Epidermal melanocyte (primary cell): ENCODE results near the gene CRHR2.

Experiments
- DNase-seq: peaks from one replicate; pipeline ENCODE4 v3.0.0; 2011; ENCODE audit warnings: low spot score; ENCODE audit not compliant: insufficient read length

The CRHR2 gene

GRCh38 chr7:30707391-30708357, 25.4 kb upstream of the CRHR2 start:
- no peak for DNase-seq

GRCh38 chr7:30706908-30707307, 24.7 kb upstream of the CRHR2 start:
- DNase-seq, result no peak

- no peak for DNase-seq
These were observed 24.1 kb upstream of the CRHR2 start for GRCh38 chr7:30706316-30706715.

- no peak for DNase-seq
These were observed 23.3 kb upstream of the CRHR2 start for GRCh38 chr7:30705596-30705995.

GRCh38 chr7:30705008-30705407, 22.8 kb upstream of the CRHR2 start:
- no peak for DNase-seq

- DNase-seq, result no peak
These were observed 21.5 kb upstream of the CRHR2 start for GRCh38 chr7:30703756-30704155.

- no peak for DNase-seq
These were observed 19.9 kb upstream of the CRHR2 start for GRCh38 chr7:30702200-30702599.

- DNase-seq, result no peak
These were observed 18.7 kb upstream of the CRHR2 start for GRCh38 chr7:30700941-30701340.

GRCh38 chr7:30699706-30700495, 17.6 kb upstream of the CRHR2 start:
- no peak for DNase-seq

GRCh38 chr7:30698481-30698880, 16.2 kb upstream of the CRHR2 start:
- DNase-seq, result no peak

GRCh38 chr7:30697719-30698460, 15.6 kb upstream of the CRHR2 start:
- DNase-seq, result no peak

GRCh38 chr7:30694774-30695721, 12.8 kb upstream of the CRHR2 start:
- no peak for DNase-seq

- no peak for DNase-seq
These were observed 12.0 kb upstream of the CRHR2 start for GRCh38 chr7:30694218-30694745.

- no peak for DNase-seq
These were observed 10.6 kb upstream of the CRHR2 start for GRCh38 chr7:30692882-30693281.

GRCh38 chr7:30692438-30692837, 10.2 kb upstream of the CRHR2 start:
- DNase-seq, result no peak

GRCh38 chr7:30690011-30690410, 7.8 kb upstream of the CRHR2 start:
- no peak for DNase-seq

GRCh38 chr7:30688718-30689221, 6.5 kb upstream of the CRHR2 start:
- DNase-seq, result no peak

- no peak for DNase-seq
These were observed 5.3 kb upstream of the CRHR2 start for GRCh38 chr7:30687604-30688003.

GRCh38 chr7:30684351-30684750, 2.1 kb upstream of the CRHR2 start:
- no peak for DNase-seq

- no peak for DNase-seq
These were observed 1.6 kb upstream of the CRHR2 start for GRCh38 chr7:30683816-30684215.
